Adrenal gland (tissue), 5 donors: ENCODE data around the gene OTOP3.

Source experiments
- POLR2A ChIP-seq, 2 donors: fragments of 450-650 bp; IDR thresholded peaks; one replicate each; pipeline ENCODE4 v1.6.1; 2017; ENCODE audit warnings: antibody characterized with exemption in 2 of 2, mild to moderate bottlenecking in 2 of 2, moderate library complexity in 1 of 2
- TF ChIP-seq, protein P1 (sequence below), 6 experiments: fragments of 450-650 bp in 4 of 6; fragments of 200-600 bp in 2 of 6; sonication (generic) in 1 of 6; IDR thresholded peaks; 1 replicate in 5 of 6; 2 replicates in 1 of 6; pipeline versions ENCODE4 v1.5.1 to v1.8.0; 2016 to 2021; ENCODE audit warnings: antibody characterized with exemption in 6 of 6, mild to moderate bottlenecking in 2 of 6, moderate library complexity in 1 of 6
- donor health status: DM: no; HTN: no; CAD: no.

DNA sequence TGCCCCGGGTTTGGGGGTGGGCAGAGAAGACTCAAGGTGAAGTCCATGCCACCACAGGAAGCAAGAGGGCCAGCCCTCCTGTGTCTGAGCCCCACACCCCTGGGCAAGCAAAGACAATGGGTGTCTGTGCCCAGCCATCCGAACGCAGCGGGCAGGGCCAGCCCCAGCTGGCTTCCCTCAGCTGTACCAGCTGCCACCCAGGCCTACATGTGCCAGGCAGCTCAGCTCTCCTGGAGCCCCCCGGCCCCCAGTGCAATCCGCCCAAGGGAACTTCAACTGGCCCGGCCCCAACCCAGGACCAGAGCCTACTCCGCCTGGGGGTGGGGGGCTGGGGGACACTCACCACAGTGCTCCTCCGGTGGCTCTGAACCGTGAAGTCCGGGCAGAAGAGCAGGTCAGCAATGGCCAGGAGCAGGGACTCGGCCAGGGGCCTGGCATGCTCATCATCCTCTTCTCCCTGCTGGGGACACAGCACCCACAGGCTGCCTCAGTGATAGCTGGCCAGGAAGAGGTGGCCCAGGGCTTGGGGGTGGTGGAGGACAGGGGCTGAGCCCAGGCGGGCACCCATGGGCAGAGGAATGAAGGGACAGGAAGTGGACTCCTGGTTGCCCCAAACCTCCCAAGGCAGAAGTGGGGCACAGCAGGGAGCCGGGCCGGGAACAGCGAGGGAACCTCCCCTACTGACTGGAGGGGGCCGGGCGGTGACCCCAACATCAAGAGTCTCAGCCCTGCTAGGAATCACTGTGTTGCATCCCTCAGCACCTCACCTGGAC lies 27.1 kb downstream of the OTOP3 start:
- TF ChIP-seq, protein P1, sequence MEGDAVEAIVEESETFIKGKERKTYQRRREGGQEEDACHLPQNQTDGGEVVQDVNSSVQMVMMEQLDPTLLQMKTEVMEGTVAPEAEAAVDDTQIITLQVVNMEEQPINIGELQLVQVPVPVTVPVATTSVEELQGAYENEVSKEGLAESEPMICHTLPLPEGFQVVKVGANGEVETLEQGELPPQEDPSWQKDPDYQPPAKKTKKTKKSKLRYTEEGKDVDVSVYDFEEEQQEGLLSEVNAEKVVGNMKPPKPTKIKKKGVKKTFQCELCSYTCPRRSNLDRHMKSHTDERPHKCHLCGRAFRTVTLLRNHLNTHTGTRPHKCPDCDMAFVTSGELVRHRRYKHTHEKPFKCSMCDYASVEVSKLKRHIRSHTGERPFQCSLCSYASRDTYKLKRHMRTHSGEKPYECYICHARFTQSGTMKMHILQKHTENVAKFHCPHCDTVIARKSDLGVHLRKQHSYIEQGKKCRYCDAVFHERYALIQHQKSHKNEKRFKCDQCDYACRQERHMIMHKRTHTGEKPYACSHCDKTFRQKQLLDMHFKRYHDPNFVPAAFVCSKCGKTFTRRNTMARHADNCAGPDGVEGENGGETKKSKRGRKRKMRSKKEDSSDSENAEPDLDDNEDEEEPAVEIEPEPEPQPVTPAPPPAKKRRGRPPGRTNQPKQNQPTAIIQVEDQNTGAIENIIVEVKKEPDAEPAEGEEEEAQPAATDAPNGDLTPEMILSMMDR (IDR thresholded peaks at IDR 0.05) = no peak
- no peak for TF ChIP-seq POLR2A (IDR thresholded peaks at IDR 0.05)
